Measurements from ENCODE around the gene LGALS3. TPM values are rescaled to one million over a fixed set of nuclear protein-coding genes. Genes with fewer than 3 reads are reported as not detected.

Gene LGALS3
- total RNA-seq, 4 donors from 2014 or later: 68.0 to 124 (median 80.6) TPM

DNA sequence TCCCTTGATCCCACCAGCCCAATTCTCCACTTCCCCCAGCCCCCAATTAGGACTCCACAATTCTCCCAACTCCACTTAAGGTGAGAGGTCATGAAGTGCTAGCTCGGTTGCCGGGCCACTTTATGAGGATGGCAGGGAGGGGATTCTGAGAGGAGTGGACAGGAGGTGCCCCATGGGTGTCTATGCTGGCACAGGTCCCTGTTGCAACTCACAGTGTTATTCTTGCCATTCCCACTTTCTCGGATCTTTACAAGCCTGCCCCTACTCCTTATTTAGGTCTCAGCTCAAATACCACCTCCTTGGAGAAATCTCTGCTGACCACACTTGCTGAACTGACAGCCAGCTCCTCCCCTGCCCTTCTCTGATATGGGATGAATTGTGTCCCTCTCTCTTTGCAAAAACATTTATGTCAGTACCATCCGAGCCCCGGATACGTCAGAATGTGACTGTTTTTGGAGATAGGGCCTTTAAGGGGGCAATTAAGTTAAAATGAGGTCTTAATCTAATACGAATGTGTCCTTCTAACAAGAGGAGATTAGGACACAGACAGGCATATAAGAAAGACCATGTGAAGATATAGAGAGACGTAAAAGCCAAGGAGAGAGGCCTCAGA lies 4.2 kb upstream of the LGALS3 start:
- TF ChIP-seq, protein P1, sequence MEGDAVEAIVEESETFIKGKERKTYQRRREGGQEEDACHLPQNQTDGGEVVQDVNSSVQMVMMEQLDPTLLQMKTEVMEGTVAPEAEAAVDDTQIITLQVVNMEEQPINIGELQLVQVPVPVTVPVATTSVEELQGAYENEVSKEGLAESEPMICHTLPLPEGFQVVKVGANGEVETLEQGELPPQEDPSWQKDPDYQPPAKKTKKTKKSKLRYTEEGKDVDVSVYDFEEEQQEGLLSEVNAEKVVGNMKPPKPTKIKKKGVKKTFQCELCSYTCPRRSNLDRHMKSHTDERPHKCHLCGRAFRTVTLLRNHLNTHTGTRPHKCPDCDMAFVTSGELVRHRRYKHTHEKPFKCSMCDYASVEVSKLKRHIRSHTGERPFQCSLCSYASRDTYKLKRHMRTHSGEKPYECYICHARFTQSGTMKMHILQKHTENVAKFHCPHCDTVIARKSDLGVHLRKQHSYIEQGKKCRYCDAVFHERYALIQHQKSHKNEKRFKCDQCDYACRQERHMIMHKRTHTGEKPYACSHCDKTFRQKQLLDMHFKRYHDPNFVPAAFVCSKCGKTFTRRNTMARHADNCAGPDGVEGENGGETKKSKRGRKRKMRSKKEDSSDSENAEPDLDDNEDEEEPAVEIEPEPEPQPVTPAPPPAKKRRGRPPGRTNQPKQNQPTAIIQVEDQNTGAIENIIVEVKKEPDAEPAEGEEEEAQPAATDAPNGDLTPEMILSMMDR (IDR thresholded peaks at IDR 0.05 in 4 of 5, conservative IDR thresholded peaks at IDR 0.05 in 1 of 5): no peak
- H3K4me1 ChIP-seq: peaks cover 7 to 12% of the 10 kb centered on the region in 2 donors
- H3K27ac ChIP-seq: no peak overlapping the region
- H3K4me3 ChIP-seq: no peak overlapping the region
- no peaks in the 10 kb centered on the region for H3K9me3 ChIP-seq
- ATAC-seq: no peak
- in situ Hi-C loops (cut with MboI; ENCODE audit: low sequenced_read_pairs in 4 of 4): no loop called here
- DNase-seq: no peak
- peaks cover 0 to 3% (median 0%) of the 10 kb centered on the region in 3 donors for H3K27me3 ChIP-seq
- intact Hi-C loops (cut with DNase I; ENCODE audit: low total_unique reads): no loop called here
- H3K36me3 ChIP-seq: no peaks in the 10 kb centered on the region

DNA sequence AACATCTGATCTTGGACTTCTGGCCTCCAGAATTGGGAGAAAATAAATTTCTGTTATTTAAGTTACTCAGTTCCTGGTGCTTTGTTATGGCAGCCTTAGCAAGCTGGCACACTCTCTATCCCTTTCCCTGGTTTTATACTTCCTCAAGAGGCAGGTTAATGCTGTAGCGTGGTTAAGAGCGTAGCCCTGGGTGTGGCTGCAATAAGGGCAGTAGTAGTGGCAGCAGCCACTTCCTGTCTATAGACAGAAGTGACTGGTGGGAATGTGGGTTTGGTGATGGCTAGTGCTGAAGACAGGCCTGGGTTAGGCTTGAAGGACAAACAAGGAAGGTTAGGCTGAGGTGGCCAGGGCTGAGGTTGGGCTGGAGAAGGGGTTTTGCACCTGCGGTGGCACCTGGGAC lies 3.6 kb upstream of the LGALS3 start:
- intact Hi-C loops (cut with DNase I; ENCODE audit: low total_unique reads) (no loop called here), in situ Hi-C loops (cut with MboI; ENCODE audit: low sequenced_read_pairs in 4 of 4) (no loop called here)
- peaks cover 0 to 6% (median 0%) of the 10 kb centered on the region in 3 donors for H3K27me3 ChIP-seq
- H3K27ac ChIP-seq: no peak overlapping the region
- H3K4me1 ChIP-seq: peaks cover 7 to 9% of the 10 kb centered on the region in 2 donors
- no peaks in the 10 kb centered on the region for H3K36me3 ChIP-seq
- peak in 1 of 2 donors; percentile 38 for DNase-seq
- no peak overlapping the region for H3K4me3 ChIP-seq
- TF ChIP-seq, protein P1 (IDR thresholded peaks at IDR 0.05 in 4 of 5, conservative IDR thresholded peaks at IDR 0.05 in 1 of 5): no peak
- TF ChIP-seq POLR2A (IDR thresholded peaks at IDR 0.05): no peak
- ATAC-seq: no peak
- H3K9me3 ChIP-seq: no peaks in the 10 kb centered on the region

DNA sequence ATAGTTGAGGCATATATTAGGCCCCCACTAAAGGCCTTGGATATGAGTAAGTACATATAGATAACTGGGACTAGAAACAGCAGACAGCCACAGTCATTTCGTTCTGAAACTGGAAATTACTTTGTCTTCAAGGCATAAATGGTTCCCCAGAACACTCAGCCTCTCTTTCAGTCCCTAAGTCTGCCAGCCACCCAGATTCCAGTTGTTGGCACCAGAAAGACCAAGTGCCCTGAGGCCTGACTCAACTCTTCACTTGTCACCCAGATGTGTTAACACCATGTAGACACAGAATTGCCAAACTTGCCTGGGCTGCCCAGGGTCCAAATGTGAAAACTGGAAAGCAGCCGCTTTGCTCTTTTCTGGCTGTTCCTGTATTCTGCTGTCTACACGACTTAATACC lies 3.0 kb upstream of the LGALS3 start:
- DNase-seq: no peak
- no peaks in the 10 kb centered on the region for H3K9me3 ChIP-seq
- intact Hi-C loops (cut with DNase I; ENCODE audit: low total_unique reads) (no loop called here), in situ Hi-C loops (cut with MboI; ENCODE audit: low sequenced_read_pairs in 4 of 4) (no loop called here)
- H3K36me3 ChIP-seq: no peaks in the 10 kb centered on the region
- no peak overlapping the region for H3K4me3 ChIP-seq
- H3K27me3 ChIP-seq: peaks cover 0 to 6% (median 0%) of the 10 kb centered on the region in 3 donors
- H3K4me1 ChIP-seq: peaks cover 7 to 9% of the 10 kb centered on the region in 2 donors
- TF ChIP-seq POLR2A (IDR thresholded peaks at IDR 0.05): no peak
- TF ChIP-seq, protein P1 (IDR thresholded peaks at IDR 0.05 in 4 of 5, conservative IDR thresholded peaks at IDR 0.05 in 1 of 5): no peak
- no peak for ATAC-seq
- H3K27ac ChIP-seq: no peak overlapping the region

DNA sequence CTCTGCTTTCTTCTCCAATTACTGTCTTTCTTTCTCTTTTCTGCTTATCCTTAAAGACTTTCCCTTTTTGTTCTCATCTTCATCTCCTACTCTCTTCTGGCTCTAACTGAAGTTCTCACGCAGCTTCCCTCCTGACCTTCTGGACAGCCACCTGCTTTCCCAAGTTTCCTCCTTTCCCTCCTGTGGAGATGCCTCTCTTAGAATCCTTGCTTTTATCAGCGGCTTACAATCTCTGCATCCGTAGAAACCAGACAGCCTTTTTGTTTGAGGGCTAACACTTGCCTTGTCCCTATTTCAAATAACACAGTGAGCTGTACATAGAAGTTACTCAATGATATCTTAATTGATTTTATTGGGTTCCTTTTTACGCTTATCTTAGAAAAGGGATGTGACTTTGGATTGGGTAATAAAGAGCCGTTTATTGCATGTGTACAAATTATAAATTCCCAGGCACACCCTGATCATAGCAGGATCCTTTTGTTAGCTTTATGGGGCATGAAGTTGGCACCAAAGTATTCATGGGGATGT lies 2.1 kb upstream of the LGALS3 start:
- no peak for TF ChIP-seq POLR2A (IDR thresholded peaks at IDR 0.05)
- TF ChIP-seq, protein P1 (IDR thresholded peaks at IDR 0.05 in 4 of 5, conservative IDR thresholded peaks at IDR 0.05 in 1 of 5): no peak
- in situ Hi-C loops (cut with MboI; ENCODE audit: low sequenced_read_pairs in 4 of 4) (no loop called here), intact Hi-C loops (cut with DNase I; ENCODE audit: low total_unique reads) (no loop called here)
- no peaks in the 10 kb centered on the region for H3K36me3 ChIP-seq
- ATAC-seq (no peak), DNase-seq (no peak)
- H3K27ac ChIP-seq: no peak overlapping the region
- no peaks in the 10 kb centered on the region for H3K9me3 ChIP-seq
- peaks cover 7 to 9% of the 10 kb centered on the region in 2 donors for H3K4me1 ChIP-seq
- H3K27me3 ChIP-seq: peaks cover 0 to 6% (median 0%) of the 10 kb centered on the region in 3 donors
- no peak overlapping the region for H3K4me3 ChIP-seq

Measured in gastrocnemius medialis (tissue), 4 donors.